ENCODE data around the gene GRID1.
"Not testable (repeated sequence)": the region's sequence is repeated elsewhere in the genome, so short reads cannot be mapped to it uniquely, and the experiment has no call there.

Gene GRID1

DNA sequence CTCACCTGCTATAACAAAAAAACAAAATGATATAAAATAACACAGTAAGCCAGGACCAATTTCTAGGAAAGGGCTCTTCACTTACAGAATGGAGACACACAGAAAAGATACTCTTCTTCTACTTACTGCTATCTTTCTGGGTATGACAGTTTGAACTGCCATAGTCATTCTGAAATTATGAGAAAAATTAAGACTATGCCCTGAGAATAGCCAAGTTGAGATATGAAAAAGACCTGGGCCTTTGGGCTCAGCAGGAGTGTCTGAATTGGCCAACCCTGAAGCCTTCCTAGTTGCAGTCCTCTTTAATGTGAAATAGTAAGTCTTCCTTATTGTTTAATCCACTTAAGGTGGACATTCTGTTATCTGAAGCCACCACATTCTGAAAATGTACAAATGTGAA lies 519.5 kb downstream of the GRID1 start:
- H3K27ac ChIP-seq (ENCODE audit: poor library complexity, severe bottlenecking) = no peak overlapping the region
- DNase-seq (ENCODE audit: low spot score) (no peak), ATAC-seq (ENCODE audit: low read depth) (no peak)
- no peaks in the 10 kb centered on the region for H3K36me3 ChIP-seq (ENCODE audit: low read depth)
- H3K27me3 ChIP-seq (ENCODE audit: insufficient read depth, poor library complexity, severe bottlenecking) = no peaks in the 10 kb centered on the region
- H3K9me3 ChIP-seq (ENCODE audit: severe bottlenecking) = no peaks in the 10 kb centered on the region
- no peak for TF ChIP-seq CTCF (IDR thresholded peaks at IDR 0.05; ENCODE audit: poor library complexity, severe bottlenecking)
- no peaks in the 10 kb centered on the region for H3K4me1 ChIP-seq (ENCODE audit: insufficient read depth, poor library complexity, severe bottlenecking)
- no peak overlapping the region for H3K4me3 ChIP-seq (ENCODE audit: severe bottlenecking)

- not testable (repeated sequence) for H3K9me3 ChIP-seq (ENCODE audit: severe bottlenecking); H3K27ac ChIP-seq (ENCODE audit: poor library complexity, severe bottlenecking); H3K4me1 ChIP-seq (ENCODE audit: insufficient read depth, poor library complexity, severe bottlenecking); ATAC-seq (ENCODE audit: low read depth); H3K4me3 ChIP-seq (ENCODE audit: severe bottlenecking); H3K36me3 ChIP-seq (ENCODE audit: low read depth); H3K27me3 ChIP-seq (ENCODE audit: insufficient read depth, poor library complexity, severe bottlenecking); DNase-seq (ENCODE audit: low spot score)
These were observed 527.9 kb downstream of the GRID1 start for GRCh38 chr10:85838660-85839059.

GRCh38 chr10:85832988-85833387 lies 533.6 kb downstream of the GRID1 start:
- no peak for ATAC-seq (ENCODE audit: low read depth)
- Histone ChIP-seq H3K4me3 (ENCODE audit: severe bottlenecking) (no peak overlapping the region), H3K27me3 (ENCODE audit: insufficient read depth, poor library complexity, severe bottlenecking) (no peaks in the 10 kb centered on the region), H3K36me3 (ENCODE audit: low read depth) (no peaks in the 10 kb centered on the region), H3K4me1 (ENCODE audit: insufficient read depth, poor library complexity, severe bottlenecking) (no peaks in the 10 kb centered on the region), H3K27ac (ENCODE audit: poor library complexity, severe bottlenecking) (no peak overlapping the region), H3K9me3 (ENCODE audit: severe bottlenecking) (no peaks in the 10 kb centered on the region)
- TF ChIP-seq CTCF (IDR thresholded peaks at IDR 0.05; ENCODE audit: poor library complexity, severe bottlenecking) = no peak
- no peak for DNase-seq (ENCODE audit: low spot score)

- H3K4me3 ChIP-seq (ENCODE audit: severe bottlenecking) = no peak overlapping the region
- DNase-seq (ENCODE audit: low spot score) = no peak
- no peak overlapping the region for H3K27ac ChIP-seq (ENCODE audit: poor library complexity, severe bottlenecking)
- H3K36me3 ChIP-seq (ENCODE audit: low read depth) = no peaks in the 10 kb centered on the region
- TF ChIP-seq CTCF (IDR thresholded peaks at IDR 0.05; ENCODE audit: poor library complexity, severe bottlenecking) = no peak
- no peaks in the 10 kb centered on the region for H3K4me1 ChIP-seq (ENCODE audit: insufficient read depth, poor library complexity, severe bottlenecking)
- no peak for ATAC-seq (ENCODE audit: low read depth)
- H3K9me3 ChIP-seq (ENCODE audit: severe bottlenecking) = no peaks in the 10 kb centered on the region
- no peaks in the 10 kb centered on the region for H3K27me3 ChIP-seq (ENCODE audit: insufficient read depth, poor library complexity, severe bottlenecking)
These were observed 535.2 kb downstream of the GRID1 start for GRCh38 chr10:85831422-85831821.

DNA sequence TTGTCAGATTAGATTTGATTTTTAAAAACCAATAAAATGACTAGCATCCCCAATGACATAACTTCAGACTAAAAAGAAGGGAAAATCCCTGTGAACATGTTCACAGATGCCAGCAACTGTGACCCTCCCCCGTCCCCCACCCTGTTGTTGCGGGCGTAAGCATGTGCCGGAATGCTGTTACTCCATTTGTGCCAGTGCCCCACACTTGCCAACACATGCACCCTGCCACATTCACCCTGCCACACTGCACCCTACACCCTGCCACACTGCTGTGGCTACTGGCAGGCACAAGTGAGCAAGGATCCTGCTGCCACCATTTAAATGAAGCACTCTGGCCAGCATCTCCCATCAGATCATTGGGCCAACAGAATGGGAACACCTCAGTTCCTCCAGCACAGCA lies 540.2 kb downstream of the GRID1 start:
- H3K9me3 ChIP-seq (ENCODE audit: severe bottlenecking) = no peaks in the 10 kb centered on the region
- TF ChIP-seq CTCF (IDR thresholded peaks at IDR 0.05; ENCODE audit: poor library complexity, severe bottlenecking) = no peak
- H3K4me3 ChIP-seq (ENCODE audit: severe bottlenecking) = no peak overlapping the region
- no peaks in the 10 kb centered on the region for H3K36me3 ChIP-seq (ENCODE audit: low read depth)
- ATAC-seq (ENCODE audit: low read depth) = no peak
- no peaks in the 10 kb centered on the region for H3K4me1 ChIP-seq (ENCODE audit: insufficient read depth, poor library complexity, severe bottlenecking)
- H3K27ac ChIP-seq (ENCODE audit: poor library complexity, severe bottlenecking) = no peak overlapping the region
- no peaks in the 10 kb centered on the region for H3K27me3 ChIP-seq (ENCODE audit: insufficient read depth, poor library complexity, severe bottlenecking)
- no peak for DNase-seq (ENCODE audit: low spot score)
